Parathyroid adenoma (tissue), 2 donors: ENCODE data around the gene POLR1G.
"Not testable (repeated sequence)": the region's sequence is repeated elsewhere in the genome, so short reads cannot be mapped to it uniquely, and the experiment has no call there.

Source experiments
- H2AFZ ChIP-seq: fragments of 300-600 bp; sonication (generic); one replicate; pipeline ENCODE4 v1.7.0; 2017; ENCODE audit warnings: antibody characterized with exemption, mild to moderate bottlenecking
- H3K27ac ChIP-seq: fragments of 300-600 bp; sonication (generic); one replicate; pipeline ENCODE4 v1.7.0; 2017
- H3K27me3 ChIP-seq: fragments of 300-600 bp; sonication (generic); one replicate; pipeline ENCODE4 v1.7.0; 2017; ENCODE audit warnings: low read length; ENCODE audit not compliant: control insufficient read depth, insufficient read depth
- H3K36me3 ChIP-seq: fragments of 300-600 bp; sonication (generic); one replicate; pipeline ENCODE4 v1.7.0; 2017; ENCODE audit warnings: low read length; ENCODE audit not compliant: control insufficient read depth, insufficient read depth
- H3K4me1 ChIP-seq: fragments of 300-600 bp; sonication (generic); one replicate; pipeline ENCODE4 v1.7.0; 2017; ENCODE audit warnings: control low read depth
- H3K4me2 ChIP-seq: fragments of 300-600 bp; sonication (generic); one replicate; pipeline ENCODE4 v1.7.0; 2017; ENCODE audit warnings: low read length
- H3K4me3 ChIP-seq: fragments of 300-600 bp; sonication (generic); one replicate; pipeline ENCODE4 v1.7.0; 2017; ENCODE audit warnings: low read depth, low read length
- H3K79me2 ChIP-seq: fragments of 300-600 bp; sonication (generic); one replicate; pipeline ENCODE4 v1.7.0; 2017; ENCODE audit warnings: control low read depth
- H3K9ac ChIP-seq: fragments of 300-600 bp; sonication (generic); one replicate; pipeline ENCODE4 v1.7.0; 2017; ENCODE audit warnings: mild to moderate bottlenecking
- H3K9me3 ChIP-seq: fragments of 300-600 bp; sonication (generic); one replicate; pipeline ENCODE4 v1.7.0; 2017; ENCODE audit warnings: low read length; ENCODE audit not compliant: control insufficient read depth
- TF ChIP-seq, protein P1 (sequence below): fragments of 300-600 bp; sonication (generic); IDR thresholded peaks from one replicate; pipeline ENCODE4 v1.7.0; 2017; ENCODE audit warnings: antibody characterized with exemption, mild to moderate bottlenecking
- donor health status: primary hyperparathyroidism.

Gene POLR1G

DNA sequence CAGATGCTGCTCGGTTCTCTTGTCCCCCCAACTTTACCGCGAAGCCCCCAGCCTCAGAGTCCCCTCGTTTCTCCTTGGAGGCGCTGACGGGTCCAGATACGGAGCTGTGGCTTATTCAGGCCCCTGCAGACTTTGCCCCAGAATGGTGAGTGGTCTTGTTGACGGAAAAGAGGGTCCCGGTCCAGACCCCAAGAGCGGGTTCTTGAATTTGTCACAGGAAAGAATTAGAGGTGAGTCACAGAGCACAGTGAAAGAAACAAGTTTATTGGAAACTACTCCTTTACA is 589 bp downstream of the POLR1G start:
- no peaks in the 10 kb centered on the region for H3K36me3 ChIP-seq
- no peak overlapping the region for H3K27ac ChIP-seq
- peaks cover 8% of the 10 kb centered on the region for H3K4me1 ChIP-seq
- H3K79me2 ChIP-seq, result peaks cover 6% of the 10 kb centered on the region
- H3K4me3 ChIP-seq, result peak overlapping the region; percentile 80
- no peaks in the 10 kb centered on the region for H3K27me3 ChIP-seq
- no peak overlapping the region for H2AFZ ChIP-seq
- TF ChIP-seq, protein P1, sequence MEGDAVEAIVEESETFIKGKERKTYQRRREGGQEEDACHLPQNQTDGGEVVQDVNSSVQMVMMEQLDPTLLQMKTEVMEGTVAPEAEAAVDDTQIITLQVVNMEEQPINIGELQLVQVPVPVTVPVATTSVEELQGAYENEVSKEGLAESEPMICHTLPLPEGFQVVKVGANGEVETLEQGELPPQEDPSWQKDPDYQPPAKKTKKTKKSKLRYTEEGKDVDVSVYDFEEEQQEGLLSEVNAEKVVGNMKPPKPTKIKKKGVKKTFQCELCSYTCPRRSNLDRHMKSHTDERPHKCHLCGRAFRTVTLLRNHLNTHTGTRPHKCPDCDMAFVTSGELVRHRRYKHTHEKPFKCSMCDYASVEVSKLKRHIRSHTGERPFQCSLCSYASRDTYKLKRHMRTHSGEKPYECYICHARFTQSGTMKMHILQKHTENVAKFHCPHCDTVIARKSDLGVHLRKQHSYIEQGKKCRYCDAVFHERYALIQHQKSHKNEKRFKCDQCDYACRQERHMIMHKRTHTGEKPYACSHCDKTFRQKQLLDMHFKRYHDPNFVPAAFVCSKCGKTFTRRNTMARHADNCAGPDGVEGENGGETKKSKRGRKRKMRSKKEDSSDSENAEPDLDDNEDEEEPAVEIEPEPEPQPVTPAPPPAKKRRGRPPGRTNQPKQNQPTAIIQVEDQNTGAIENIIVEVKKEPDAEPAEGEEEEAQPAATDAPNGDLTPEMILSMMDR, result no peak
- H3K9ac ChIP-seq, result no peak overlapping the region
- H3K9me3 ChIP-seq, result no peaks in the 10 kb centered on the region
- H3K4me2 ChIP-seq, result peak overlapping the region; percentile 59

DNA sequence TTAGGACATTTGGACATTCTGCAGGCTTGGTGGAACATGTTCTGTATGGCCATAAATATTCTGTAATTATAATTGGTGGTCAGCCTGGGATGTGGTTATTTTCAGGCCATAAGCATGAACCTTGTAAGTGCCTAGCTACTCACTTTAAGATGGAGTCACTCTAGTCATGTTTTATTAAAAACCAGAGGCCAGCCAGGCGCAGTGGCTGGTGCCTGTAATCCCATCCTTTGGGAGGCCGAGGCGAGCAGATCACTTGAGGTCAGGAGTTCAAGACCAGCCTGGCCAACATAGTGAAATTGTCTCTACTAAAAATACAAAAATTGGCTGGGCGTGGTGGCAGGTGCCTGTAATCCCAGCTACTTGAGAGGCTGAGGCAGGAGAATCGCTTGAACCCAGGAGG is 1.1 kb downstream of the POLR1G start:
- H3K9me3 ChIP-seq, H3K4me1 ChIP-seq, H3K27ac ChIP-seq, H3K4me2 ChIP-seq, H3K27me3 ChIP-seq, H3K79me2 ChIP-seq, H3K36me3 ChIP-seq, H2AFZ ChIP-seq, H3K9ac ChIP-seq: not testable (repeated sequence)
- H3K4me3 ChIP-seq, result peak overlapping the region; percentile 80

DNA sequence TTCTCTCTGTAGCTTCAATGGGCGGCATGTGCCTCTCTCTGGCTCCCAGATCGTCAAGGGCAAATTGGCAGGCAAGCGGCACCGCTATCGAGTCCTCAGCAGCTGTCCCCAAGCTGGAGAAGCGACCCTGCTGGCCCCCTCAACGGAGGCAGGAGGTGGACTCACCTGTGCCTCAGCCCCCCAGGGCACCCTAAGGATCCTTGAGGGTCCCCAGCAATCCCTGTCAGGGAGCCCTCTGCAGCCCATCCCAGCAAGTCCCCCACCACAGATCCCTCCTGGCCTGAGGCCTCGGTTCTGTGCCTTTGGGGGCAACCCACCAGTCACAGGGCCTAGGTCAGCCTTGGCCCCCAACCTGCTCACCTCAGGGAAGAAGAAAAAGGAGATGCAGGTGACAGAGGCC is 1.7 kb downstream of the POLR1G start:
- Histone ChIP-seq H3K9ac (no peak overlapping the region), H3K27ac (no peak overlapping the region), H3K36me3 (no peaks in the 10 kb centered on the region), H3K79me2 (peaks cover 6% of the 10 kb centered on the region), H2AFZ (no peak overlapping the region), H3K9me3 (no peaks in the 10 kb centered on the region), H3K4me1 (peaks cover 8% of the 10 kb centered on the region), H3K4me2 (no peak overlapping the region), H3K4me3 (no peak overlapping the region), H3K27me3 (no peaks in the 10 kb centered on the region)
- TF ChIP-seq, protein P1, result no peak

DNA sequence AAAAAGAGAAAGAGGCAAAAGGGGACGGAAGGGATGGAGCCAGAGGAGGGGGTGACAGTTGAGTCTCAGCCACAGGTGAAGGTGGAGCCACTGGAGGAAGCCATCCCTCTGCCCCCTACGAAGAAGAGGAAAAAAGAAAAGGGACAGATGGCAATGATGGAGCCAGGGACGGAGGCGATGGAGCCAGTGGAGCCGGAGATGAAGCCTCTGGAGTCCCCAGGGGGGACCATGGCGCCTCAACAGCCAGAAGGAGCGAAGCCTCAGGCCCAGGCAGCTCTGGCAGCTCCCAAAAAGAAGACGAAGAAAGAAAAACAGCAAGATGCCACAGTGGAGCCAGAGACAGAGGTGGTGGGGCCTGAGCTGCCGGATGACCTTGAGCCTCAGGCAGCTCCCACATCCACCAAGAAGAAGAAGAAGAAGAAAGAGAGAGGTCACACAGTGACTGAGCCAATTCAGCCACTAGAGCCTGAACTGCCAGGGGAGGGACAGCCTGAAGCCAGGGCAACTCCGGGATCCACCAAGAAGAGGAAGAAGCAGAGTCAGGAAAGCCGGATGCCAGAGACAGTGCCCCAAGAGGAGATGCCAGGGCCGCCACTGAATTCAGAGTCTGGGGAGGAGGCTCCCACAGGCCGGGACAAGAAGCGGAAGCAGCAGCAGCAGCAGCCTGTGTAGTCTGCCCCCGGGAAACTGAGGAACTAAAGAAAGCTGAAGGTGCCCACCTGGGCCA is 2.5 kb downstream of the POLR1G start:
- H3K4me2 ChIP-seq, result no peak overlapping the region
- TF ChIP-seq, protein P1, result no peak
- peaks cover 4% of the 10 kb centered on the region for H3K4me1 ChIP-seq

DNA sequence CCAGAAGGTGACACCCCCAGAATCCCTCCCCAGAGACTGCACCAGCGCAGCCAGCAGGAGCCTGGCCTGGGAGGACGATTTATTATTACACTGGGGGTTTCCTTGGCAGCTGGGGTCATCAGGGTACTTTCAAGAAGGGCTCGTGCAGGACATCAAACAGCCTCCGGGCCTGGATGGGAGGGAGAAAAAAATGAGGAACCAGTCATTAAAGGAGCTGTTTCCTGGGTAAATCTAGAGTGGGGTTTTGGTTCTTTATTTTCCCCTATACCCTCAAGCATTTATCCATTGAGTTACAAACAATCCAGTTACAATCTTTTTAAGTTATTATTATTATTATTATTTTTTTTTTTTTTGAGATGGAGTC is 3.1 kb downstream of the POLR1G start:
- Histone ChIP-seq H3K4me2 (no peak overlapping the region), H3K27ac (no peak overlapping the region), H2AFZ (no peak overlapping the region), H3K4me3 (no peak overlapping the region), H3K36me3 (no peaks in the 10 kb centered on the region), H3K27me3 (no peaks in the 10 kb centered on the region), H3K79me2 (peaks cover 6% of the 10 kb centered on the region), H3K9me3 (no peaks in the 10 kb centered on the region), H3K4me1 (peaks cover 2% of the 10 kb centered on the region), H3K9ac (no peak overlapping the region)
- TF ChIP-seq, protein P1, result no peak

More for the DNA sequence above, 2.5 kb downstream of the POLR1G start:
- no peak overlapping the region for H3K4me3 ChIP-seq
- H3K27me3 ChIP-seq, result no peaks in the 10 kb centered on the region
- no peak overlapping the region for H3K9ac ChIP-seq
- no peaks in the 10 kb centered on the region for H3K9me3 ChIP-seq
- H3K79me2 ChIP-seq, result peaks cover 6% of the 10 kb centered on the region
- no peak overlapping the region for H3K27ac ChIP-seq
- H2AFZ ChIP-seq, result no peak overlapping the region
- H3K36me3 ChIP-seq, result no peaks in the 10 kb centered on the region

DNA sequence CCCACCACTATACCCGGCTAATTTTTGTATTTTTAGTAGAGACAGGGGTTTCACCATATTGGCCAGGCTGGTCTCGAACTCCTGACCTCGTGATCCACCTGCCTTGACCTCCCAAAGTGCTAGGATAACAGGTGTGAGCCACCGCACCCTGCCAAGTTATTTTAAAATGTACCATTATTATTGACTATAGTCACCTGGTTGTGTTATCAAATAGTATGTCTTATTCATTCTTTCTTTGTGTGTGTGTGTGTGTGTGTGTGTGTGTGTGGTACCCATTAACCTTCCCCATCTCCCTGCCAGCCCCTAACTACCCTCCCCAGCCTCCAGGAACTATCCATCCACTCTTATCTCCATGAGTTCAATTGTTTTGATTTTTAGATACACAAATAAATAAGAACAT is 3.9 kb downstream of the POLR1G start:
- H3K79me2 ChIP-seq, H3K4me3 ChIP-seq, H3K9me3 ChIP-seq, H3K36me3 ChIP-seq, H3K4me2 ChIP-seq, H3K4me1 ChIP-seq, H2AFZ ChIP-seq, H3K27me3 ChIP-seq, H3K27ac ChIP-seq, H3K9ac ChIP-seq: not testable (repeated sequence)
